Tibial nerve (tissue), 4 donors: ENCODE data around the gene ABCB4.

Source experiments
- CTCF ChIP-seq, 5 experiments: fragments of 200-600 bp in 3 of 5; fragments of 450-650 bp in 2 of 5; sonication (generic) in 3 of 5; IDR thresholded peaks; one replicate each; pipeline ENCODE4 v1.5.1; 2016 to 2019; ENCODE audit warnings: antibody characterized with exemption in 5 of 5, mild to moderate bottlenecking in 3 of 5, moderate library complexity in 2 of 5
- EP300 ChIP-seq, 2 donors: sonication (generic); formaldehyde crosslinking; IDR thresholded peaks; one replicate each; pipeline ENCODE4 v1.6.1; 2017; ENCODE audit warnings: antibody characterized with exemption in 2 of 2, mild to moderate bottlenecking in 1 of 2
- POLR2A ChIP-seq, 2 donors: fragments of 450-650 bp; IDR thresholded peaks; one replicate each; pipeline ENCODE4 v1.6.1; 2017; ENCODE audit warnings: antibody characterized with exemption in 2 of 2, mild to moderate bottlenecking in 2 of 2, moderate library complexity in 2 of 2

DNA sequence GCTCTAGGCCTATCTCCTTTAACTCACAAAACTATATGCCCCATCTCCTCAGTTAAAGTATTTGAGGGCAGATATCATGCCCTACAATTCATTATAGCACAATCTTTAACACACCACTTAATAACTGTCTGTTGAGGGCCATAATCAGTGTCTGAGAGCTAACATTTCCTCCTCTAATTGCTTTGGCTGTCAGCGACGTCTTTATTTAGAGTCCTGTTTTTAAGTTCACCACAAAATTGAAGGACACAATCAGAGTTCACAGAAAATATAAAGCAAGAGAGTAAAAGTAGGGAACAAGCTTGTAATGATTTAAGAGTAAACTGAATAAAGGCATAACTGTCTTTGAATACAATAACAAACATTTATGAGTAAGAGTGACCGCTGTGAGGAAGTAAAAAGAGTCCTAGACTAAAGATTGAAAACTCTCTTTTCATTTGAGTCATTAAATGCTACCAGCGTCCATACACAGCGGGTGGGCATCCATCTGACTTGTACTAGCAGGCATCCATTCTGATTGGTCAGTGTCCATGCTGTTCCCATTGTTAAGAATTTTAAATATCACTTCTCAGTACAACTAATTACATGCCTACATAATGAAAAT lies 38.4 kb upstream of the ABCB4 start:
- TF ChIP-seq CTCF (IDR thresholded peaks at IDR 0.05) (no peak), EP300 (IDR thresholded peaks at IDR 0.05) (no peak), POLR2A (IDR thresholded peaks at IDR 0.05) (no peak)
